Ascending aorta (tissue), 2 donors: ENCODE data around the gene PLA2G4F. TPM values are rescaled to one million over a fixed set of nuclear protein-coding genes. Genes with fewer than 3 reads are reported as not detected.

Experiments
- DNase-seq, 2 donors: peaks; one replicate each; pipeline ENCODE4 v3.0.0-alpha.2; 2019; ENCODE audit warnings: low spot score in 2 of 2
- H3K27ac ChIP-seq, 2 donors: fragments of 200-600 bp; sonication (generic); one replicate each; pipeline ENCODE4 v1.5.1; 2016 to 2017; ENCODE audit warnings: mild to moderate bottlenecking in 1 of 2
- H3K27me3 ChIP-seq: fragments of 200-600 bp; sonication (generic); one replicate; pipeline ENCODE4 v1.5.1; 2017
- H3K36me3 ChIP-seq, 2 donors: fragments of 200-600 bp; sonication (generic); one replicate each; pipeline ENCODE4 v1.5.1; 2016
- H3K4me1 ChIP-seq, 2 donors: fragments of 200-600 bp; sonication (generic); one replicate each; pipeline ENCODE4 v1.5.1; 2016 to 2017; ENCODE audit warnings: mild to moderate bottlenecking in 1 of 2
- H3K4me3 ChIP-seq, 2 donors: fragments of 200-600 bp; sonication (generic); one replicate each; pipeline ENCODE4 v1.5.1; 2016 to 2017; ENCODE audit warnings: mild to moderate bottlenecking in 1 of 2
- H3K9me3 ChIP-seq, 2 donors: fragments of 200-600 bp; sonication (generic); one replicate each; pipeline ENCODE4 v1.5.1; 2016
- intact Hi-C: fragments of 100-400 bp; cut with DNase I; formaldehyde crosslinking; loops from one replicate; pipeline ENCODE4 v1.15.1; 2023
- total RNA-seq: library from RNA; depleted of rRNA; stranded (reverse); fragments of >200 nt; gene quantifications from one replicate; pipeline ENCODE4 v1.1.0, GENCODE V29; 2016
- TF ChIP-seq, protein P1 (sequence below), 3 experiments: fragments of 200-600 bp in 2 of 3; fragments of 450-650 bp in 1 of 3; sonication (generic) in 2 of 3; IDR thresholded peaks; one replicate each; pipeline ENCODE4 v1.5.1; 2016 to 2019; ENCODE audit warnings: antibody characterized with exemption in 3 of 3, mild to moderate bottlenecking in 1 of 3, moderate library complexity in 1 of 3

PLA2G4F gene
- not detected for total RNA-seq

- Histone ChIP-seq H3K27me3 (no peaks in the 10 kb centered on the region), H3K36me3 (peaks cover 21 to 27% of the 10 kb centered on the region in 2 donors), H3K9me3 (no peaks in the 10 kb centered on the region), H3K27ac (no peak within 1 kb of the TSS), H3K4me1 (peaks cover 0 to 5% of the 10 kb centered on the region in 2 donors), H3K4me3 (no peak within 1 kb of the TSS)
- TF ChIP-seq, protein P1, sequence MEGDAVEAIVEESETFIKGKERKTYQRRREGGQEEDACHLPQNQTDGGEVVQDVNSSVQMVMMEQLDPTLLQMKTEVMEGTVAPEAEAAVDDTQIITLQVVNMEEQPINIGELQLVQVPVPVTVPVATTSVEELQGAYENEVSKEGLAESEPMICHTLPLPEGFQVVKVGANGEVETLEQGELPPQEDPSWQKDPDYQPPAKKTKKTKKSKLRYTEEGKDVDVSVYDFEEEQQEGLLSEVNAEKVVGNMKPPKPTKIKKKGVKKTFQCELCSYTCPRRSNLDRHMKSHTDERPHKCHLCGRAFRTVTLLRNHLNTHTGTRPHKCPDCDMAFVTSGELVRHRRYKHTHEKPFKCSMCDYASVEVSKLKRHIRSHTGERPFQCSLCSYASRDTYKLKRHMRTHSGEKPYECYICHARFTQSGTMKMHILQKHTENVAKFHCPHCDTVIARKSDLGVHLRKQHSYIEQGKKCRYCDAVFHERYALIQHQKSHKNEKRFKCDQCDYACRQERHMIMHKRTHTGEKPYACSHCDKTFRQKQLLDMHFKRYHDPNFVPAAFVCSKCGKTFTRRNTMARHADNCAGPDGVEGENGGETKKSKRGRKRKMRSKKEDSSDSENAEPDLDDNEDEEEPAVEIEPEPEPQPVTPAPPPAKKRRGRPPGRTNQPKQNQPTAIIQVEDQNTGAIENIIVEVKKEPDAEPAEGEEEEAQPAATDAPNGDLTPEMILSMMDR (IDR thresholded peaks at IDR 0.05): no peak
- peak in 1 of 2 donors; percentile 58 for DNase-seq
- intact Hi-C loops: no loop called here
These were observed at the start of gene PLA2G4F for GRCh38 chr15:42156243-42156922. Gene PLA2G4F, minus strand, starts transcription at chr15:42156636. Its CDS starts 87 bp downstream, at chr15:42156549.

GRCh38 chr15:42203891-42204290, 47.5 kb upstream of the PLA2G4F start:
- no peaks in the 10 kb centered on the region for H3K27me3 ChIP-seq
- H3K4me3 ChIP-seq: no peak overlapping the region
- TF ChIP-seq, protein P1 (IDR thresholded peaks at IDR 0.05): no peak
- peaks cover 3 to 15% of the 10 kb centered on the region in 2 donors for H3K4me1 ChIP-seq
- peaks cover 8 to 10% of the 10 kb centered on the region in 2 donors for H3K36me3 ChIP-seq
- DNase-seq: no peak
- no peak overlapping the region for H3K27ac ChIP-seq
- intact Hi-C loops: no loop called here
- no peaks in the 10 kb centered on the region for H3K9me3 ChIP-seq

DNA sequence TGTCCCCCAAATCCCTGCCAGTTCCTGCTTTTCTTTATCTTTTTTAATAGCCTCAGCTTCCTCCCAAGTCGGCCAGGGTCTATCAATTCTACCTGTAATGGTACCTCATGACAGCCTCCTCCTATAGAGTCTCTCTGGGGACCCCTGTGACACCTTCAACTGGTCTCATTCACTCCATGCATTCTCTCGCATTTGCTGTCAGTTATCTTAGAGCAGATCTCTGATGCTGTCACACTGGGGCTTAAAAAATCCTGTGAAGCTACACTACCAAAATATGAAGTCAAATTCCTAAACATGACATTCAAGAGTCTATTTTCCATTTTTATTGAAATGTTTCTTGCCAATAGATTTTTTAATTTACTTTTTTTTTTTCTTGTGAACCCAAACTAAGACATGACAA, 46.2 kb upstream of the PLA2G4F start:
- H3K4me3 ChIP-seq: no peak overlapping the region
- no peaks in the 10 kb centered on the region for H3K27me3 ChIP-seq
- intact Hi-C loops: no loop called here
- TF ChIP-seq, protein P1 (IDR thresholded peaks at IDR 0.05): no peak
- no peaks in the 10 kb centered on the region for H3K9me3 ChIP-seq
- peaks cover 11 to 18% of the 10 kb centered on the region in 2 donors for H3K36me3 ChIP-seq
- DNase-seq: no peak
- H3K4me1 ChIP-seq: peaks cover 3 to 15% of the 10 kb centered on the region in 2 donors
- no peak overlapping the region for H3K27ac ChIP-seq

DNA sequence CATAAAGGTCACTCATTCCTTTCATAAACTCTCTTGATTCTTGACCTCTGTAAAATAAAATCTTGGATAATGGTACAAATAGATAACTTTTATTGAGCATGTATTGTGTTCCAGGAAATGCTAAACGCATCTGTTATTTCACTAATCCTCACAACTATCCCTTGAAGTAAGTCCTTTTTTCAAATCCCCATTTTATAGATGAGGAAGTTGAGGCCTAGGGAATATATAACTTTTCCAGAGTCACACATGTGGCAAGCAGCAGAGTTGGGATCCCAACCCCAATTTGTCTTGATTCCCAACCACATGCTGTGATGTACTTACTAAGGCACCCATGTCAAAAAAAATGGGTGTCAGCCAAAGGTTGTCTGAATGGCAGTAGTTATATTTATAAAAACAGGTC, 45.4 kb upstream of the PLA2G4F start:
- no peak overlapping the region for H3K27ac ChIP-seq
- H3K4me3 ChIP-seq: no peak overlapping the region
- H3K36me3 ChIP-seq: peaks cover 17 to 18% of the 10 kb centered on the region in 2 donors
- no peaks in the 10 kb centered on the region for H3K27me3 ChIP-seq
- peaks cover 0 to 10% of the 10 kb centered on the region in 2 donors for H3K4me1 ChIP-seq
- no peak for DNase-seq
- intact Hi-C loops: no loop called here
- TF ChIP-seq, protein P1 (IDR thresholded peaks at IDR 0.05): no peak
- H3K9me3 ChIP-seq: no peaks in the 10 kb centered on the region

GRCh38 chr15:42199126-42199525, 42.7 kb upstream of the PLA2G4F start:
- Histone ChIP-seq H3K36me3 (peaks cover 18 to 22% of the 10 kb centered on the region in 2 donors), H3K27ac (no peak overlapping the region), H3K4me1 (no peaks in the 10 kb centered on the region), H3K9me3 (no peaks in the 10 kb centered on the region), H3K27me3 (no peaks in the 10 kb centered on the region), H3K4me3 (no peak overlapping the region)
- TF ChIP-seq, protein P1 (IDR thresholded peaks at IDR 0.05): no peak
- intact Hi-C loops: no loop called here
- DNase-seq: no peak
